ENCODE results near the gene EPO. TPM values are rescaled to one million over a fixed set of nuclear protein-coding genes. Genes with fewer than 3 reads are reported as not detected.

The EPO gene
- polyA plus RNA-seq, 1 donor (not counting 4 experiments of a cell fraction or from before 2014, with no cell fraction given): 0.35 TPM

DNA sequence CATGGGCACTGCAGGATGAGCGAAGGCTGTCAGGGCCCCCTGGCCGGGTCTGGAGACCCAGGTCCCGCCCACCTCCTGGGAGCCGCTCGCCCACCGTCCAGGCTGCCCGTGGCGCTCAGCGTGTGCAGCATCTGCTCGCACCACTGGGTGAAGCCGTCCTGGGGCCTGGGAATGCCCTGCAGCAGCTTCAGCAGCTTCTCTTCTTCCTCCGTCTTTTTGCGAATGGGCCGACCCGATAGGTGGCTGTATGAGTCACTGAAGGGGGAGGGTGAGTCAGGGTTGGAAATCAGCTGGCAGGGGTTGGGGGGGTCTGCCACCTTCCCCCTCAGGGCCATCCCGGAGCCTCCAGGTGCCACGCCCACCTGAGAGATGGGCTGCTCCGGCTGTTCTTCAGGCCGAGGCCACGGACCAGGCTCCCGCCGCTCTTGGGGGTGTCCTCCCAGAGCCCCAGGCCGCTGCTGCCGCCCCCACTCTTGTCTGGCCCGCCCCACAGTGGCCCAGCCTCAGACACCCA is 38.0 kb upstream of the EPO start:
- no peak overlapping the region for H2AFZ ChIP-seq (ENCODE audit: control insufficient read depth, low read length)

GRCh38 chr7:100682991-100683658 is 37.1 kb upstream of the EPO start:
- H3K27me3 ChIP-seq (ENCODE audit: control insufficient read depth, extremely low read depth, insufficient read depth, low read length): no peaks in the 10 kb centered on the region
- dilution Hi-C loops (cut with MboI; ENCODE audit: extremely low pct_ligation_motif_present, low sequenced_read_pairs): no loop called here
- no peak overlapping the region for H3K4me3 ChIP-seq (ENCODE audit: control insufficient read depth in 2 of 3, extremely low read depth in 1 of 3, insufficient read depth in 2 of 3, low read depth in 1 of 3, low read length in 3 of 3)
- H3K9me1 ChIP-seq (ENCODE audit: control insufficient read depth, extremely low read depth, insufficient read depth, low read length): no peaks in the 10 kb centered on the region
- no peaks in the 10 kb centered on the region for H3K9me3 ChIP-seq (ENCODE audit: control insufficient read depth, low read depth, low read length)
- H3K36me3 ChIP-seq (ENCODE audit: control insufficient read depth in 2 of 2, extremely low read depth in 1 of 2, insufficient read depth in 2 of 2, low read length in 2 of 2): peaks cover 21 to 27% of the 10 kb centered on the region in 2 experiments
- H3K4me2 ChIP-seq (ENCODE audit: control insufficient read depth, extremely low read depth, insufficient read depth, low read depth, low read length): no peak overlapping the region
- peaks cover 3% of the 10 kb centered on the region for H4K20me1 ChIP-seq (ENCODE audit: control insufficient read depth, extremely low read depth, insufficient read depth, low read length)
- H3K9ac ChIP-seq (ENCODE audit: control insufficient read depth, extremely low read depth, insufficient read depth, low read length): no peak overlapping the region
- peaks cover 3% of the 10 kb centered on the region for H3K79me2 ChIP-seq (ENCODE audit: control insufficient read depth, insufficient read depth, low read length)
- peaks cover 6% of the 10 kb centered on the region for H3K4me1 ChIP-seq (ENCODE audit: control insufficient read depth, extremely low read depth, insufficient read depth, low read length)
- TF ChIP-seq EZH2 (IDR thresholded peaks at IDR 0.05; ENCODE audit: low read length): no peak
- TF ChIP-seq, protein P1, sequence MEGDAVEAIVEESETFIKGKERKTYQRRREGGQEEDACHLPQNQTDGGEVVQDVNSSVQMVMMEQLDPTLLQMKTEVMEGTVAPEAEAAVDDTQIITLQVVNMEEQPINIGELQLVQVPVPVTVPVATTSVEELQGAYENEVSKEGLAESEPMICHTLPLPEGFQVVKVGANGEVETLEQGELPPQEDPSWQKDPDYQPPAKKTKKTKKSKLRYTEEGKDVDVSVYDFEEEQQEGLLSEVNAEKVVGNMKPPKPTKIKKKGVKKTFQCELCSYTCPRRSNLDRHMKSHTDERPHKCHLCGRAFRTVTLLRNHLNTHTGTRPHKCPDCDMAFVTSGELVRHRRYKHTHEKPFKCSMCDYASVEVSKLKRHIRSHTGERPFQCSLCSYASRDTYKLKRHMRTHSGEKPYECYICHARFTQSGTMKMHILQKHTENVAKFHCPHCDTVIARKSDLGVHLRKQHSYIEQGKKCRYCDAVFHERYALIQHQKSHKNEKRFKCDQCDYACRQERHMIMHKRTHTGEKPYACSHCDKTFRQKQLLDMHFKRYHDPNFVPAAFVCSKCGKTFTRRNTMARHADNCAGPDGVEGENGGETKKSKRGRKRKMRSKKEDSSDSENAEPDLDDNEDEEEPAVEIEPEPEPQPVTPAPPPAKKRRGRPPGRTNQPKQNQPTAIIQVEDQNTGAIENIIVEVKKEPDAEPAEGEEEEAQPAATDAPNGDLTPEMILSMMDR (optimal IDR thresholded peaks at IDR 0.05 in 1 of 3, IDR thresholded peaks at IDR 0.05 in 1 of 3, conservative IDR thresholded peaks at IDR 0.05 in 1 of 3; ENCODE audit: extremely low read depth in 1 of 3, insufficient read depth in 2 of 3, low read length in 3 of 3): no peak
- FAIRE-seq (no peak), DNase-seq (ENCODE audit: low read depth, low spot score) (no peak)
- H2AFZ ChIP-seq (ENCODE audit: control insufficient read depth, low read length): no peak overlapping the region
- no peak overlapping the region for H3K27ac ChIP-seq (ENCODE audit: control insufficient read depth, insufficient read depth, low read length)

More for the DNA sequence above, 38.0 kb upstream of the EPO start:
- no peak for FAIRE-seq
- peaks cover 3% of the 10 kb centered on the region for H4K20me1 ChIP-seq (ENCODE audit: control insufficient read depth, extremely low read depth, insufficient read depth, low read length)
- no peak overlapping the region for H3K4me3 ChIP-seq (ENCODE audit: control insufficient read depth in 2 of 3, extremely low read depth in 1 of 3, insufficient read depth in 2 of 3, low read depth in 1 of 3, low read length in 3 of 3)
- no peak overlapping the region for H3K9ac ChIP-seq (ENCODE audit: control insufficient read depth, extremely low read depth, insufficient read depth, low read length)
- H3K27me3 ChIP-seq (ENCODE audit: control insufficient read depth, extremely low read depth, insufficient read depth, low read length): no peaks in the 10 kb centered on the region
- no peak for DNase-seq (ENCODE audit: low read depth, low spot score)
- dilution Hi-C loops (cut with MboI; ENCODE audit: extremely low pct_ligation_motif_present, low sequenced_read_pairs): no loop called here
- H3K4me1 ChIP-seq (ENCODE audit: control insufficient read depth, extremely low read depth, insufficient read depth, low read length): peaks cover 6% of the 10 kb centered on the region
- peaks cover 28 to 31% of the 10 kb centered on the region in 2 experiments for H3K36me3 ChIP-seq (ENCODE audit: control insufficient read depth in 2 of 2, extremely low read depth in 1 of 2, insufficient read depth in 2 of 2, low read length in 2 of 2)
- peaks cover 9% of the 10 kb centered on the region for H3K79me2 ChIP-seq (ENCODE audit: control insufficient read depth, insufficient read depth, low read length)
- H3K9me1 ChIP-seq (ENCODE audit: control insufficient read depth, extremely low read depth, insufficient read depth, low read length): no peaks in the 10 kb centered on the region
- H3K27ac ChIP-seq (ENCODE audit: control insufficient read depth, insufficient read depth, low read length): no peak overlapping the region
- H3K9me3 ChIP-seq (ENCODE audit: control insufficient read depth, low read depth, low read length): no peaks in the 10 kb centered on the region
- no peak overlapping the region for H3K4me2 ChIP-seq (ENCODE audit: control insufficient read depth, extremely low read depth, insufficient read depth, low read depth, low read length)
- TF ChIP-seq, protein P1 (optimal IDR thresholded peaks at IDR 0.05 in 1 of 3, IDR thresholded peaks at IDR 0.05 in 1 of 3, conservative IDR thresholded peaks at IDR 0.05 in 1 of 3; ENCODE audit: extremely low read depth in 1 of 3, insufficient read depth in 2 of 3, low read length in 3 of 3): no peak
- TF ChIP-seq EZH2 (IDR thresholded peaks at IDR 0.05; ENCODE audit: low read length): no peak
